Measurements from ENCODE around the gene RAD51B.

GRCh38 chr14:68520637-68521556 is 701.3 kb downstream of the RAD51B start:
- TF ChIP-seq ZNF174 (tag by site-specific recombination; IDR thresholded peaks at IDR 0.05), result no peak
- TF ChIP-seq ZNF654 (tag by site-specific recombination; IDR thresholded peaks at IDR 0.05; ENCODE audit: low read depth), result no peak
- no peak for TF ChIP-seq ZNF830 (tag by site-specific recombination; IDR thresholded peaks at IDR 0.05; ENCODE audit: low read depth)
- no peak for TF ChIP-seq ZNF274 (IDR thresholded peaks at IDR 0.05; ENCODE audit: low read length)
- no peak for TF ChIP-seq ZNF274 (tag by site-specific recombination; IDR thresholded peaks at IDR 0.05; ENCODE audit: borderline replicate concordance)
- TF ChIP-seq CTCF (tag by site-specific recombination; IDR thresholded peaks at IDR 0.05), result no peak

Measured in HEK293 (cell line).